ENCODE measurements around the gene ZNF787. TPM values are rescaled to one million over a fixed set of nuclear protein-coding genes. Genes with fewer than 3 reads are reported as not detected.

ZNF787 gene
- total RNA-seq, 1 donor from 2014 or later = 32.6 TPM

DNA sequence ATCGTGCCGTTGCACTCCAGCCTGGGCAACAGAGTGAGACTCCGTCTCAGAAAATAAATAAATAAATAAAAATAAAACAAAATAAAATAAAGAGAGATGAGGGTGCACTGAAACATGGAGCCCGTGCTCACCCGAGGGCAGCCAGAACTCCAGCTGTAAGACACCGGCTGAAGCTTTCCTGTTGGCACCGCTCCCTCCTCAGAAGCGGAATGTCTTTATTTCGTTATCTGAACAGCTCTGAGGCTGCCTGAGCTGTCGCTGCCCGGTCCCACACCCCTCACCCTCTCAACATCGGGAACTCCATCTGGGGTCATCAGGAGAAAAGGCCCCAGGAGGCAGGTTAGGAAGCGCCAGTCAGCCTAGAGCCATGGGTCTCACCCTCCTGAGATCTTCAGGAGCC is 24.4 kb downstream of the ZNF787 start:
- Histone ChIP-seq H3K4me3 (ENCODE audit: low read depth, low read length) (no peak overlapping the region), H3K27me3 (ENCODE audit: control insufficient read depth, insufficient read depth, low read length) (no peaks in the 10 kb centered on the region), H3K36me3 (ENCODE audit: control insufficient read depth, insufficient read depth, low read length) (peaks cover 13% of the 10 kb centered on the region)
- DNase-seq (ENCODE audit: low read depth) (no peak), FAIRE-seq (no peak)
- TF ChIP-seq, protein P1, sequence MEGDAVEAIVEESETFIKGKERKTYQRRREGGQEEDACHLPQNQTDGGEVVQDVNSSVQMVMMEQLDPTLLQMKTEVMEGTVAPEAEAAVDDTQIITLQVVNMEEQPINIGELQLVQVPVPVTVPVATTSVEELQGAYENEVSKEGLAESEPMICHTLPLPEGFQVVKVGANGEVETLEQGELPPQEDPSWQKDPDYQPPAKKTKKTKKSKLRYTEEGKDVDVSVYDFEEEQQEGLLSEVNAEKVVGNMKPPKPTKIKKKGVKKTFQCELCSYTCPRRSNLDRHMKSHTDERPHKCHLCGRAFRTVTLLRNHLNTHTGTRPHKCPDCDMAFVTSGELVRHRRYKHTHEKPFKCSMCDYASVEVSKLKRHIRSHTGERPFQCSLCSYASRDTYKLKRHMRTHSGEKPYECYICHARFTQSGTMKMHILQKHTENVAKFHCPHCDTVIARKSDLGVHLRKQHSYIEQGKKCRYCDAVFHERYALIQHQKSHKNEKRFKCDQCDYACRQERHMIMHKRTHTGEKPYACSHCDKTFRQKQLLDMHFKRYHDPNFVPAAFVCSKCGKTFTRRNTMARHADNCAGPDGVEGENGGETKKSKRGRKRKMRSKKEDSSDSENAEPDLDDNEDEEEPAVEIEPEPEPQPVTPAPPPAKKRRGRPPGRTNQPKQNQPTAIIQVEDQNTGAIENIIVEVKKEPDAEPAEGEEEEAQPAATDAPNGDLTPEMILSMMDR (IDR thresholded peaks at IDR 0.05; ENCODE audit: insufficient read depth, low read length, severe bottlenecking) = no peak

GRCh38 chr19:56094449-56094848 is 26.6 kb downstream of the ZNF787 start:
- no peak for DNase-seq (ENCODE audit: low read depth)
- H3K4me3 ChIP-seq (ENCODE audit: low read depth, low read length) = no peak overlapping the region
- H3K36me3 ChIP-seq (ENCODE audit: control insufficient read depth, insufficient read depth, low read length) = peaks cover 10% of the 10 kb centered on the region
- FAIRE-seq = no peak
- TF ChIP-seq, protein P1 (IDR thresholded peaks at IDR 0.05; ENCODE audit: insufficient read depth, low read length, severe bottlenecking) = no peak
- no peaks in the 10 kb centered on the region for H3K27me3 ChIP-seq (ENCODE audit: control insufficient read depth, insufficient read depth, low read length)

- FAIRE-seq = peak; percentile 60
- TF ChIP-seq, protein P1 (IDR thresholded peaks at IDR 0.05; ENCODE audit: insufficient read depth, low read length, severe bottlenecking) = no peak
- no peak overlapping the region for H3K4me3 ChIP-seq (ENCODE audit: low read depth, low read length)
These were observed 28.1 kb downstream of the ZNF787 start for GRCh38 chr19:56092685-56093631.

DNA sequence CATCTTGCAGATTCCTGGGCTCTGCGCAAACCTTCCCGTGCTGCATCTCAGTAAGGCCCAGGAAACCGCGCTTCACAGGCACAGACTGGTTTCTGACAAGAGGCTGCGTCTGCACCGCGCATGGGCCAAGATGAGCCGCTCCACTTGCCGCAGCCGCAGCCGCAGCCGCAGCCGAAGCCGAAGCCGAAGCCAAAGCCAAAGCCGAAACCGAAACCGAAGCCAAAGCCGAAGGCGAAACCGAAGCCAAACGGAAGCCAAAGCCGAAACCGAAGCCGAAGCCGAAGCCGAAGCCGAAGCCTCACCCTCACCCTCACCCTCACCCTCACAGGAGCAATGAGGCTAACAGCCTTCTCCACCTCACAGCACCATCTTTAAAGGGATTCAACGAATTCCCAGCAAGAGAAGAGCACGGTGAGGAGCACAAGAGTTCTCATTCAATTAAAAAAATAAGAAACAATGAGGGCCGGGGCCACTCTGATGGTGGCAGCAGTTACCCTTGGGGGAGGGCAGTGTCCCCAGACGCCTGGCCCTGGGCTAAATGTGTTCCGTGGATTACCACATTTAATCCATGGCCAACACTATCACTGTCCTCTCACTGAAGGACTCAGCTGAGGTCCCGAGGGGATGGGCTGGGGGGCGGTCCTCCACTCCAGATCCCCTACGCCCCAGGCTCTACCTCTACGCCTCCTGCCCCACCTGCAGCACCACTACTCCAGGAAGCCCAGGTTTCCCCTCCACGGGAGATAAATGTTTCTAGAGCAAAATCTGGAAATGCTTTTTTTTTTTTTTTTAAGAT is 29.1 kb downstream of the ZNF787 start:
- Histone ChIP-seq H3K4me3 (ENCODE audit: low read depth, low read length) (no peak overlapping the region), H3K36me3 (ENCODE audit: control insufficient read depth, insufficient read depth, low read length) (peaks cover 12% of the 10 kb centered on the region), H3K27me3 (ENCODE audit: control insufficient read depth, insufficient read depth, low read length) (no peaks in the 10 kb centered on the region)
- FAIRE-seq = no peak
- DNase-seq (ENCODE audit: low read depth) = no peak
- TF ChIP-seq, protein P1 (IDR thresholded peaks at IDR 0.05; ENCODE audit: insufficient read depth, low read length, severe bottlenecking) = no peak

More at GRCh38 chr19:56092685-56093631, 28.1 kb downstream of the ZNF787 start:
- Histone ChIP-seq H3K36me3 (ENCODE audit: control insufficient read depth, insufficient read depth, low read length) (peaks cover 13% of the 10 kb centered on the region), H3K27me3 (ENCODE audit: control insufficient read depth, insufficient read depth, low read length) (no peaks in the 10 kb centered on the region)
- DNase-seq (ENCODE audit: low read depth) = no peak

- no peaks in the 10 kb centered on the region for H3K27me3 ChIP-seq (ENCODE audit: control insufficient read depth, insufficient read depth, low read length)
- no peak overlapping the region for H3K4me3 ChIP-seq (ENCODE audit: low read depth, low read length)
- TF ChIP-seq, protein P1 (IDR thresholded peaks at IDR 0.05; ENCODE audit: insufficient read depth, low read length, severe bottlenecking) = no peak
- peaks cover 12% of the 10 kb centered on the region for H3K36me3 ChIP-seq (ENCODE audit: control insufficient read depth, insufficient read depth, low read length)
- peak; percentile 90 for DNase-seq (ENCODE audit: low read depth)
- FAIRE-seq = no peak
These were observed 30.0 kb downstream of the ZNF787 start for GRCh38 chr19:56091066-56091490.
